IMR-90 (cell line): Measurements from ENCODE around the gene EPHA6. TPM values are rescaled to one million over a fixed set of nuclear protein-coding genes. Genes with fewer than 3 reads are reported as not detected.

Source experiments
- ATAC-seq: fragments of 200-7000 bp; cut with Tn5 transposase; 2 replicates; pipeline ENCODE4 v1.9.1; 2020; ENCODE audit warnings: low read depth, mild to moderate bottlenecking, moderate library complexity
- BruUV-seq: library from RNA; stranded (reverse); fragments of 400-500 nt; replicated peaks from 2 replicates; lab custom pipeline; 2021; lab: Mats Ljungman, UMichigan
- CTCF ChIA-PET: fragments of 300-600 bp; formaldehyde crosslinking; extraction: SDS; loops from one replicate; lab custom pipeline; 2021; ENCODE audit warnings: antibody characterized with exemption; lab: Yijun Ruan, JAX
- POLR2A ChIA-PET: fragments of 300-600 bp; sonication (Branson Sonifier 250); formaldehyde crosslinking; loops from one replicate; lab custom pipeline; 2022; ENCODE audit warnings: antibody characterized with exemption; ENCODE audit not compliant: unreplicated experiment; lab: Charles Lee
- DNase-seq: peaks from one replicate; pipeline ENCODE4 v3.0.0; 2013
- H2AFZ ChIP-seq: replicated peaks from 2 replicates; pipeline ENCODE3; 2013; ENCODE audit warnings: low read length, mild to moderate bottlenecking; ENCODE audit not compliant: poor library complexity
- H2AK5ac ChIP-seq: 2 replicates; pipeline ENCODE4 v1.6.1; 2013; ENCODE audit warnings: low read depth, low read length, inconsistent platforms
- H2AK9ac ChIP-seq: replicated peaks from 2 replicates; pipeline ENCODE3; 2013; ENCODE audit warnings: mild to moderate bottlenecking, low read depth, low read length, moderate library complexity; ENCODE audit not compliant: poor library complexity
- H2BK120ac ChIP-seq: 2 replicates; pipeline ENCODE4 v1.6.1; 2013; ENCODE audit warnings: low read depth, low read length, inconsistent platforms
- H2BK15ac ChIP-seq: 3 replicates; pipeline ENCODE4 v1.6.1; 2013; ENCODE audit warnings: low read depth, low read length, inconsistent platforms
- H2BK20ac ChIP-seq: 2 replicates; pipeline ENCODE4 v1.6.1; 2013; ENCODE audit warnings: low read depth, mild to moderate bottlenecking, inconsistent platforms, low read length, moderate library complexity
- H2BK5ac ChIP-seq: 2 replicates; pipeline ENCODE4 v1.6.1; 2013; ENCODE audit warnings: mild to moderate bottlenecking, low read depth, low read length, inconsistent platforms; ENCODE audit not compliant: poor library complexity, severe bottlenecking
- H3K14ac ChIP-seq: replicated peaks from 2 replicates; pipeline ENCODE4 v1.6.1; 2013; ENCODE audit warnings: low read depth, low read length, inconsistent platforms
- H3K18ac ChIP-seq: 2 replicates; pipeline ENCODE4 v1.6.1; 2013; ENCODE audit warnings: low read depth, low read length, control low read depth
- H3K23ac ChIP-seq: 2 replicates; pipeline ENCODE4 v1.6.1; 2013; ENCODE audit warnings: low read depth, low read length, inconsistent platforms
- H3K27ac ChIP-seq: 2 replicates; pipeline ENCODE4 v1.5.1; 2013; ENCODE audit warnings: mild to moderate bottlenecking, control low read depth, low read length; ENCODE audit not compliant: insufficient read depth
- H3K27me3 ChIP-seq: 2 replicates; pipeline ENCODE4 v1.6.1; 2013; ENCODE audit warnings: low read length; ENCODE audit not compliant: control insufficient read depth, insufficient read depth
- H3K36me3 ChIP-seq: 2 replicates; pipeline ENCODE4 v1.6.1; 2013; ENCODE audit warnings: low read length, mixed read lengths; ENCODE audit not compliant: control insufficient read depth, insufficient read depth
- H3K4ac ChIP-seq: 2 replicates; pipeline ENCODE4 v1.6.1; 2013; ENCODE audit warnings: low read depth, low read length, inconsistent platforms
- H3K4me1 ChIP-seq: 2 replicates; pipeline ENCODE4 v1.6.1; 2013; ENCODE audit warnings: low read length, mixed read lengths; ENCODE audit not compliant: control insufficient read depth, insufficient read depth
- H3K4me2 ChIP-seq: 2 replicates; pipeline ENCODE4 v1.6.1; 2013; ENCODE audit warnings: low read depth, mild to moderate bottlenecking, control low read depth, low read length, moderate library complexity
- H3K4me3 ChIP-seq: 2 replicates; pipeline ENCODE4 v1.5.1; 2013; ENCODE audit warnings: low read depth, mild to moderate bottlenecking, control low read depth, low read length, moderate library complexity; ENCODE audit not compliant: insufficient read depth
- H3K56ac ChIP-seq: 2 replicates; pipeline ENCODE4 v1.6.1; 2013; ENCODE audit warnings: low read length, inconsistent platforms; ENCODE audit not compliant: insufficient read depth; ENCODE audit errors: extremely low read depth
- H3K79me1 ChIP-seq, 2 experiments: 2 replicates each; pipeline ENCODE4 v1.6.1; 2013; ENCODE audit warnings: low read length in 2 of 2, inconsistent platforms in 1 of 2, low read depth in 1 of 2
- H3K9ac ChIP-seq: 2 replicates; pipeline ENCODE4 v1.6.1; 2013; ENCODE audit warnings: low read depth, low read length, control low read depth
- H3K9me1 ChIP-seq: 2 replicates; pipeline ENCODE4 v1.6.1; 2013; ENCODE audit warnings: low read length, inconsistent platforms; ENCODE audit not compliant: insufficient read depth
- H3K9me3 ChIP-seq: 2 replicates; pipeline ENCODE4 v1.6.1; 2013; ENCODE audit warnings: low read length; ENCODE audit not compliant: control insufficient read depth, insufficient read depth
- H4K20me1 ChIP-seq: 2 replicates; pipeline ENCODE4 v1.6.1; 2013; ENCODE audit warnings: low read length, inconsistent platforms; ENCODE audit not compliant: insufficient read depth
- H4K5ac ChIP-seq: 2 replicates; pipeline ENCODE4 v1.6.1; 2013; ENCODE audit warnings: mild to moderate bottlenecking, low read depth, low read length, control low read depth
- H4K8ac ChIP-seq, 2 experiments: 2 replicates each; pipeline ENCODE4 v1.6.1; 2013; ENCODE audit warnings: low read depth in 2 of 2, low read length in 2 of 2, control low read depth in 1 of 2, inconsistent platforms in 1 of 2
- H4K91ac ChIP-seq: 2 replicates; pipeline ENCODE4 v1.6.1; 2013; ENCODE audit warnings: low read depth, low read length, inconsistent platforms; ENCODE audit not compliant: insufficient read depth
- BHLHE40 ChIP-seq: fragments of 150-350 bp; IDR thresholded peaks from 2 replicates; pipeline ENCODE4 v1.6.1; 2016; ENCODE audit warnings: mild to moderate bottlenecking, low read depth, low read length
- CEBPB ChIP-seq: IDR thresholded peaks from 2 replicates; pipeline ENCODE4 v1.6.1; 2012; ENCODE audit warnings: low read depth, low read length, improper control_type of control experiment
- CTCF ChIP-seq: conservative IDR thresholded peaks from 2 replicates; pipeline ENCODE4 v1.5.1; 2012; ENCODE audit warnings: mild to moderate bottlenecking, low read depth, low read length, improper control_type of control experiment
- ELK1 ChIP-seq: fragments of 150-350 bp; IDR thresholded peaks from 2 replicates; pipeline ENCODE4 v1.6.1; 2016; ENCODE audit warnings: low read depth, mild to moderate bottlenecking, low read length, moderate library complexity, borderline replicate concordance
- FOS ChIP-seq: fragments of 150-350 bp; IDR thresholded peaks from 2 replicates; pipeline ENCODE4 v1.6.1; 2016; ENCODE audit warnings: low read depth, low read length
- MAFK ChIP-seq: IDR thresholded peaks from 2 replicates; pipeline ENCODE4 v1.6.1; 2012; ENCODE audit warnings: low read depth, low read length, improper control_type of control experiment
- POLR2A ChIP-seq: IDR thresholded peaks from 2 replicates; pipeline ENCODE4 v1.6.1; 2012; ENCODE audit warnings: mild to moderate bottlenecking, low read depth, low read length
- RFX5 ChIP-seq: IDR thresholded peaks from 2 replicates; pipeline ENCODE4 v1.8.0; 2012; ENCODE audit warnings: low read depth, mild to moderate bottlenecking, low read length, moderate library complexity
- USF2 ChIP-seq: fragments of 150-350 bp; IDR thresholded peaks from 2 replicates; pipeline ENCODE4 v1.6.1; 2017; ENCODE audit warnings: mild to moderate bottlenecking, antibody characterized with exemption, low read length, low read depth
- WGBS, 2 experiments: methylation state at CpG; one replicate each; pipeline versions ENCODE4 v1.1.5 to v1.1.7; 2013; ENCODE audit warnings: missing lambda C conversion rate in 2 of 2; ENCODE audit not compliant: insufficient read length in 1 of 2; ENCODE audit errors: extremely low coverage in 2 of 2; 5-methylcytosine and 5-hydroxymethylcytosine counted together
- dilution Hi-C: fragments of 300-500 bp; cut with HindIII; formaldehyde crosslinking; loops from one replicate; pipeline ENCODE4 v1.14.3; 2018; ENCODE audit warnings: low sequenced_read_pairs; ENCODE audit not compliant: unreplicated experiment
- in situ Hi-C: fragments of 300-500 bp; cut with MboI; formaldehyde crosslinking; loops from 3 replicates; pipeline ENCODE4 v1.14.3; 2019; ENCODE audit warnings: low sequenced_read_pairs, inconsistent platforms, mixed read lengths
- intact Hi-C: fragments of 100-400 bp; cut with micrococcal nuclease; formaldehyde crosslinking; loops from 2 replicates; pipeline ENCODE4 v1.10.0; 2022
- polyA plus RNA-seq, 3 experiments: library from polyadenylated mRNA; depleted of rRNA; stranded (reverse); fragments of >200 nt; gene quantifications; 2 replicates each; pipeline ENCODE4 v1.2.3, GENCODE V29; 2012; ENCODE audit warnings: low replicate concordance in 1 of 3
- total RNA-seq: library from RNA; depleted of rRNA; stranded (reverse); fragments of >200 nt; gene quantifications from 2 replicates; pipeline ENCODE4 v1.2.3, GENCODE V29; 2012

The EPHA6 gene
- total and polyA plus RNA-seq, 2 of the 4 experiments (the other 2 are of a cell fraction), result not detected

- Histone ChIP-seq H2BK15ac (no peak overlapping the region), H2AK9ac (no peak overlapping the region), H3K18ac (no peak overlapping the region), H3K27me3 (no peaks in the 10 kb centered on the region), H3K4me1 (no peaks in the 10 kb centered on the region), H2AFZ (no peak overlapping the region), H2AK5ac (no peak overlapping the region), H3K9me3 (peaks cover 11% of the 10 kb centered on the region), H3K4me2 (no peak overlapping the region), H2BK5ac (no peak overlapping the region), H4K20me1 (no peaks in the 10 kb centered on the region), H3K14ac (no peak overlapping the region), H3K36me3 (no peaks in the 10 kb centered on the region), H3K23ac (no peak overlapping the region), H4K91ac (no peak overlapping the region), H3K9me1 (no peaks in the 10 kb centered on the region), H3K79me1 (no peaks in the 10 kb centered on the region), H3K4ac (no peak overlapping the region), H3K27ac (no peak overlapping the region), H3K56ac (no peak overlapping the region), H3K4me3 (no peak overlapping the region), H3K9ac (no peak overlapping the region), H4K5ac (no peak overlapping the region), H4K8ac (no peak overlapping the region), H2BK20ac (no peak overlapping the region), H2BK120ac (no peak overlapping the region)
- TF ChIP-seq CTCF (no peak), MAFK (no peak), BHLHE40 (no peak), POLR2A (no peak), FOS (no peak), CEBPB (no peak), RFX5 (no peak), ELK1 (no peak), USF2 (no peak)
- WGBS, 2 experiments, result no CpG with 5 or more reads among the region's 1 CpG
- no TSS peak for BruUV-seq
- ChIA-PET POLR2A (no interaction called here), CTCF (no interaction called here)
- DNase-seq (no peak), ATAC-seq (no peak)
- in situ Hi-C loops (no loop called here), dilution Hi-C loops (no loop called here), intact Hi-C loops (no loop called here)
These were observed 383.4 kb downstream of the EPHA6 start for GRCh38 chr3:97197830-97198229.
